ENCODE results near the gene LCOR. TPM values are rescaled to one million over a fixed set of nuclear protein-coding genes. Genes with fewer than 3 reads are reported as not detected.

LCOR gene
- total RNA-seq, 4 donors from 2014 or later, result 9.2 to 20.0 (median 14.6) TPM

DNA sequence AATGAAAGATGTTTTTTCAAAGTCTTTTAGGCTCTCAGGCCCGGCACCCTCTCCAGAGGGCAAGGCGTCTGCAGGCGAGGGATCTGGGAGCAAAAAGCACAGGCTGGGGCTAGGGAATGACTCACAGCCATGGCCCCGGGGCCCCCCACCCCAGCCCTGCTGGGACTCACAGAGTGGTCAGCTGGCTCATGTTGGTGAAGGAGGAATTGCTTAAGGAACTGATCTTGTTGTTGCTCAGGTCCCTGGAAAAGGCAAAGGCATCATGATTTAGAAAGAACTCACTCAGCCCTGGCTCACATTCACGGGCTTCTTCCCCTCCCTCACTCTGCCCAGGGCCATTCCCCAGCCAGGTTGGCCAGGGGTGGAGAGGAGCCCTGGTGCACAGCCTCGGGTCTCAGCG, 202.2 kb downstream of the LCOR start:
- Histone ChIP-seq H3K27me3 (no peaks in the 10 kb centered on the region), H3K36me3 (no peaks in the 10 kb centered on the region), H3K9me3 (no peaks in the 10 kb centered on the region), H3K27ac (no peak overlapping the region), H3K4me3 (no peak overlapping the region), H3K4me1 (peaks cover 3 to 6% of the 10 kb centered on the region in 2 donors)
- intact Hi-C loops (cut with DNase I; ENCODE audit: low total_unique reads) (no loop called here), in situ Hi-C loops (cut with MboI; ENCODE audit: low sequenced_read_pairs in 4 of 4) (loop anchor here in 2 of 4 donors (25.0 kb wide), 1 partner anchor 647 kb away; no protein-coding TSS in a partner anchor)
- ATAC-seq (no peak), DNase-seq (no peak)
- TF ChIP-seq CTCF (IDR thresholded peaks at IDR 0.05 in 4 of 5, conservative IDR thresholded peaks at IDR 0.05 in 1 of 5), result no peak

DNA sequence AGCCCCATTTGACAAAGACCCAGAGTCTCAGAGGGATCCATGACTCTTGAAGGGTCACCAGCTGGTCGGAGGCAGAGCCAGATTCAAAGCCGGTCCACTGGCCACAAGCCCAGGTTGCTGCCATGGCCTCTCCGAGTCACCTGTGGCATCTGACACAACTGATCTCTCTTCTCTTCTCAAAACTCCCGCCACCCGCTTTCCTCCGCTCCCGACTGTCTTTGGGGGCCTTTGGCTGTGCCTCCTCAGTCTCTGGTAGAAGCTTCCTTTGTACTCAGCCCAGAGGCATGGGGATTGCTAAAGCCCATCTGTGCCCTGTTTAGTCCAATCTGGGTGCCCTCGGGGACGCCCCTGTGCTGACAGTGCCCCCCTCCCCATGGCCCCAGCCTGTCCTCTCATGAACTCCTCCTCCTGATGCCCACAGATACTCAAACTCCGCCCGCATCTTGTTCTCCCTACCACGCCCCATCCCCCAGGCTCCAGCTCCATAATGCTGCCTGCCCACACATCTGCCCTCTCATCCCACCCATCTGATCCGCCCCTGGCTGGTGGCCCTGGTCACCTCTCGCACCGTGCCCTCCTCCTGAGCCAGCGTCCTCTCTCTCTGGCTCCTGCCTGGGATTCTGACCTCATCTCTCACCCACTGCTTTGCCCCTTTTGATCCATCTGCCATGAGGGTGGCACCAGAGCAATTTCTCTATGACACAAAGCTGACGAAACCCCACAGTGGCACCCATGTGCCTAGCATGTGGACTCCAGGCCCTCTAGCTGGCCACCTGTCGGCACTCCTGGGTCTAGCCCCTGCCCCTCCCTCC, 203.1 kb downstream of the LCOR start:
- TF ChIP-seq CTCF (IDR thresholded peaks at IDR 0.05 in 4 of 5, conservative IDR thresholded peaks at IDR 0.05 in 1 of 5) (no peak), POLR2A (IDR thresholded peaks at IDR 0.05) (no peak)
- intact Hi-C loops (cut with DNase I; ENCODE audit: low total_unique reads) (no loop called here), in situ Hi-C loops (cut with MboI; ENCODE audit: low sequenced_read_pairs in 4 of 4) (loop anchor here in 2 of 4 donors (25.0 kb wide), 1 partner anchor 648 kb away; no protein-coding TSS in a partner anchor)
- Histone ChIP-seq H3K27me3 (no peaks in the 10 kb centered on the region), H3K4me1 (peaks cover 3 to 6% of the 10 kb centered on the region in 2 donors), H3K27ac (no peak overlapping the region), H3K9me3 (no peaks in the 10 kb centered on the region), H3K4me3 (no peak overlapping the region), H3K36me3 (no peaks in the 10 kb centered on the region)
- ATAC-seq, result no peak
- no peak for DNase-seq

DNA sequence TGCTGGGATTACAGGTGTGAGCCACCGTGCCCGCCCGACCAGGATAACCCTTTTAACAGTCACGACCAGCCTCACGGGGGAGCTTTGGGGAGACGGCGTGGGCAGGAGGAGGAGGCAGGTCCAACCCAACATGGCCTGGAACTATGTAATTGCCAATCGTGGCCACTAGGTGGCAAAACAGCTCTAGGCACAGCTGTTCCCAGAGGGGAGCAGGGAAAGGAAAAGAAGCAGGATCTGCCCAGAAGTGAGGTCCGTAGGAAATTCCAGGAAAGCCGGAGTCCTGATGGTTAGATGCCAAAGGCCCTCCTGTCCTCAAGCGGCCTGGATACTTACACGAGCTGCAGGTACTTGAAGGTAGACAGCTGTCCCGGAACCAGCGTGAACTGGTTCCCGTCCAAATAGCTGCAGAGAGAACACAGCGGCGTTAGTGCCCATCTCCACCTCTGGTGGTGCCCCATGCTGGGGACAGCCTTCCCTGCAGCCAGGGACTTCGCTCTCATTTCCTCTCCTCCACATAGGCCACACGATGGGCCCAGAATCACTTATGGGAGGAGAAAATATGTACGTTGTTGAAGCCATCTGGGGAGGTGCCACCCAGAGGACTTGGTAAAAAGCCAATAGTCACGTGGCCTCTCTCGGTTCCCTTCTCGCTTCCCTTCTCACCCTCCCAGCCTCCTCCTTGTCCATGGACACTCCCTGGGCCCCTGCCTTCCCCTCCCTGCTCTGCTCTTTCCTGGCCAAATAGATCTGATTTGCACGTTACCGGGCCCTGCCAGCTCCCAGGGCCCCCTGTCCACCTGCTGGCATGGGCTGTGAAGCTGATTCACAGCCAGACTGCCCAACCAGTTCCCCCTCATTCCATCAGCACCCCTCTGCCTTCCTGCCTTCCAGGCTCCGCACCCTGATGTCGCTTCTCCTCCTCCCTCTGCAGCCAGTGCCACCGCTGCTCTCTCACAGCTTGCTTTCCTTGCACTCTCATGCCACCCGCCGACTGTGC, 205.6 kb downstream of the LCOR start:
- peaks cover 3 to 6% of the 10 kb centered on the region in 2 donors for H3K4me1 ChIP-seq
- H3K36me3 ChIP-seq, result no peaks in the 10 kb centered on the region
- no peaks in the 10 kb centered on the region for H3K9me3 ChIP-seq
- in situ Hi-C loops (cut with MboI; ENCODE audit: low sequenced_read_pairs in 4 of 4) (loop anchor here in 2 of 4 donors (25.0 kb wide), 1 partner anchor 650 kb away; no protein-coding TSS in a partner anchor), intact Hi-C loops (cut with DNase I; ENCODE audit: low total_unique reads) (no loop called here)
- TF ChIP-seq POLR2A (IDR thresholded peaks at IDR 0.05) (no peak), CTCF (IDR thresholded peaks at IDR 0.05 in 4 of 5, conservative IDR thresholded peaks at IDR 0.05 in 1 of 5) (peak; percentile 73 to 93 (median 84))
- ATAC-seq (peak; percentile 84 to 94), DNase-seq (peak; percentile 40 to 59)
- H3K27me3 ChIP-seq, result no peaks in the 10 kb centered on the region
- no peak overlapping the region for H3K27ac ChIP-seq
- peak overlapping the region; percentile 40 to 80 (median 55) for H3K4me3 ChIP-seq

DNA sequence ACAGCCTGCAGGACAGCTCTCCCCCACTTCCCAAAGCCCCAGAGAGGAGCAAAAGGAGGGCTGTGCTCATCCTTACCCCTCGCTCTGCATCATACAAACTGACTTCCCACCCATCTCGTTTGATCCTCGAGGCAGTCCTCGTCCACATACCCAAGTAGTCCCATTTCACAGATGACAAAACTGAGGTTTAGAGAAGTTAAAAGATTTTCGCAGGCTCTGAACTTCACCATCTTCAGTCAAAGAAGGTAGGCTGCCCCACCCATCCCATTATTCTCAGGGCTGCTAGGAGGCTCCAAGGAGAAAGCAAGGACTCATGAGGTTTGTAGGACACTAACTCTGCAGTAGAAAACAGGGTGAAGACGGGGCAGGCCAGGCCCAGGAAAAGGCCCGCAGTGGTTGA, 206.6 kb downstream of the LCOR start:
- TF ChIP-seq CTCF (IDR thresholded peaks at IDR 0.05 in 4 of 5, conservative IDR thresholded peaks at IDR 0.05 in 1 of 5), result no peak
- no peak for TF ChIP-seq POLR2A (IDR thresholded peaks at IDR 0.05)
- DNase-seq, result no peak
- Histone ChIP-seq H3K36me3 (no peaks in the 10 kb centered on the region), H3K27ac (no peak overlapping the region), H3K27me3 (no peaks in the 10 kb centered on the region), H3K9me3 (no peaks in the 10 kb centered on the region), H3K4me1 (peaks cover 3 to 6% of the 10 kb centered on the region in 2 donors), H3K4me3 (no peak overlapping the region)
- in situ Hi-C loops (cut with MboI; ENCODE audit: low sequenced_read_pairs in 4 of 4) (loop anchor here in 2 of 4 donors (25.0 kb wide), 1 partner anchor 651 kb away; no protein-coding TSS in a partner anchor), intact Hi-C loops (cut with DNase I; ENCODE audit: low total_unique reads) (no loop called here)
- no peak for ATAC-seq
